NCI-H526 (cell line): ENCODE data around the gene CHST15.

ENCODE experiments used
- DNase-seq, 2 experiments: peaks; one replicate each; lab custom pipeline; 2025; lab: John Stamatoyannopoulos, UW

CHST15 gene

GRCh38 chr10:124065382-124066125 is 27.8 kb downstream of the CHST15 start:
- DNase-seq, result no peak

DNA sequence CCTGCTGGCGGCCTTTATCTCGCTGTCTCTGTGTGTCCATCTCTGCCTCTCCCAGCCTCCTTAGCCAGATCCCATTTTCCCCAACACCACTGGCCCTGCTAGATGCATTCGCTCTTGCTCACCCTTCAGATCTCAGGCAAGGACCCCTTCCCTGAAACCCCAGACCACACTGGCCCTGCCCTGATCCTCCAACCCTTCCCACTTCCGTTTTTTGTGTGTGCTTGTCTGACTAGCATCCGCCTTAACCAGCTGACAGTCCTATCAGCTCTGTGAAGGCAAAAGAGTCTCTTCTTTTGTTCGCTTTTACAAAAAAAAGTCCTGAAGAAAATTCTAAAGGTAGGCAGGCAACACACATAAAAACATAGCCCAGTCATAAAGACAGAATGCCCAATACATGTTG is 28.7 kb downstream of the CHST15 start:
- DNase-seq, result no peak

DNA sequence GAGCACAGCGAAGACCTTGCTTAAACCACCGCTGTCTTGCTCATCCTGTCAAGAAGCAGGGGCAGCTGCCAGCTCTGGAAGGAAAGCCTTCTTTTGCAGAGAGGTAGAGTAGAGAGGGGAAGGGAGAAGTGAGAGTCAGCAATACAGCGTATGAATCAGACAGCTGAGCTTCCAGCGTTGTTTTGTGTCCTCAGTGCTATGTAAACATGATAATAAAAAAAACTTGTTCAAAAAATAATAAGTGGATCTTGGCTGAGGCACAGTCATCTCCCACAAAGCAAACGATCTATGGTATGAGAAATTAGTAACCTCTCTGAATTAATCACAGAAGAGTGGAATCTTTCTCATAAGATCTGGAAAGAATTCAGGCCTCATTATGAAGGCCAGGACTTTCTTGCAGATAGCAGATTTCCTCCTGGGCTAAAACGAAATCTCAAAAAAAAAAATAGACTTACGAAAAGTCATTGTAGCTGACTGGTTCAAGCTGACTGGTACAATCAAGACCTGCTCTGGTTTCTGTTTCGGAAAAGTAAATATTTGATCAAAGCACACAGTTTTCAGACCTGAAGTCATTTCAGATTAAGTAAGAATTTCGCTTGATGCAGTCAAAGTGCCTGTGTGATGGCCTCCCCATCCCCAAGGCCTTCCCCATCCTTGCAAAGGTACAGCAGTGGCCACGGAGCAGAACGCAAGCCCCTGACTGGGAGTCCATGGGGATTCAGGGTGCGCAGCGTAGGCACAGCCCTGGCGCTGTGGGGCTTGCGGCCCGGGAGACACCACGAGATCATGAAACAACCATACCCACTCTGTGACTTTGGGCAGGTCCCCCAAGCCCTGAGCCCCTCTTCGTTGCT is 29.4 kb downstream of the CHST15 start:
- no peak for DNase-seq

- DNase-seq, result no peak
Observed at GRCh38 chr10:124062390-124062789, 31.0 kb downstream of the CHST15 start.

DNA sequence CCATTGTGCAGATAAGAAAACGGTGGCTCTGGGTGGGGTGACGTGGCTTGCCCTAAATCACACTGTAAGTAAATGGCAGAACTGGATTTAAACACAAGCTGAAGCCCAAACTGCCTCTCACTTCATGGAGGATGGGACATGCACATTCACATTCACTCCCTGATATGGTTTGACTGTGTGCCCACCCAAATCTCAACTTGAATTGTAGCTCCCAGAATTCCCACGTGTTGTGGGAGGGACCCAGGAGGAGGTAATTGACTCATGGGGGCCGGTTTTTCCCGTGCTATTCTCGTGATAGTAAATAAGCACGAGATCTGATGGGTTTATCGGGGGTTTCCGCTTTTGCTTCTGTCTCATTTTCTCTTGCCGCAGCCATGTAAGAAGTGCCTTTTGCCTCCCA is 32.4 kb downstream of the CHST15 start:
- no peak for DNase-seq

DNA sequence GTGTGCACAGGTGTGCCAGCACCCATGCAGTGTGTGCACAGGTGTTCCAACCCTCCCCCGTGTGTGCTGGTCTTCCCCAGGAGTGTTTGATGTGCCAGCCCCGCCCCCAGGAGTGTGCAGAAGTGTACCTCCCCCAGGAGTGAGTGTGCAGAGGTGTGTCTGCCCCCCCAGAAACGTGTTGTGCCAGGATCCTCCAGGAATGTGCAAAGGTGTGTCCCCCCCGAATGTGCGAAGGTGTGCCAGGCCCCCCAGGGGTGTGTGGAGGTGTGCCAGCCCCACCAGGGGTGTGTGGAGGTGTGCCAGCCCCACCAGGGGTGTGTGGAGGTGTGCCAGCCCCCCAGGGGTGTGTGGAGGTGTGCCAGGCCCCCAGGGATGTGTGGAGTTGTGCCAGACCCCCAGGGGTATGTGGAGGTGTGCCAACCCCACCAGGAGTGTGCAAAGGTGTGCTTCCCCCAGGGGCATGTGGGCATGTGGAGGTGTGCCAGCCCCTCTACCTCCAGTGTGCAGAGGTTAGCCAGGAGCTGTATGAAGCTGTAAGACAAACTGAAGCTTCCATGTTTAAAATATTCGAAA is 33.2 kb downstream of the CHST15 start:
- no peak for DNase-seq

GRCh38 chr10:124059551-124059950 is 33.8 kb downstream of the CHST15 start:
- no peak for DNase-seq

DNA sequence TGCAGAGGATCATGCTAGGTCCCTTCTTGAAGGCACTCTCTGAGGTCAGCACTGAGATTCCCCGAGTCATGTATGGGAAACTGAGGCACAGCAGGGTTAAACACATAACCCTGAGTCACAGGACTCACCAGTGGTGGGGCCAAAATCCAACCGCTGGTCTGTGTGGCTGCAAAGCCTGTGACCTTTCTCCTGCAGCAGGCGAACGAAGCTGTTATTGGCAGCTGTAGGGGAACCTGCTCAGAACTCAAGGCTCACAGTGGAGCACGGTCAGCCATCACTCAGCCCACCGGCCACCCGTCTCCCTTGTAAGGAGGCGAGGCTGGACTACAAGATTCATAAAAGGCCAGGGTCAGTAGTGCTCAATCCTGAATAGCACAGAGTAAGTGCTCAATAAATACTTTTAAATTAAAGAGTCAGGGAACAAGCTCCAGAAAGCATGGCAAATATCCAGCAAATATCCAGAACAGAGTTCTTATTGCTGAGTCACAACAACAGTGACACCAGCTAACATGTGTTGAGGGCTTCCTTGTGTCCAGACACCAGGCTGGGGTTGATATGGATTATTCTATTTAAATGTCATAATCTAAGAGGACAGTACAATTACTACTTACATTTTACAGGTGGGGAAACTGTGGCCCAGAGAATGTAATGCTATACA is 34.9 kb downstream of the CHST15 start:
- DNase-seq, result no peak

GRCh38 chr10:124057601-124058000 is 35.8 kb downstream of the CHST15 start:
- DNase-seq, result no peak

DNA sequence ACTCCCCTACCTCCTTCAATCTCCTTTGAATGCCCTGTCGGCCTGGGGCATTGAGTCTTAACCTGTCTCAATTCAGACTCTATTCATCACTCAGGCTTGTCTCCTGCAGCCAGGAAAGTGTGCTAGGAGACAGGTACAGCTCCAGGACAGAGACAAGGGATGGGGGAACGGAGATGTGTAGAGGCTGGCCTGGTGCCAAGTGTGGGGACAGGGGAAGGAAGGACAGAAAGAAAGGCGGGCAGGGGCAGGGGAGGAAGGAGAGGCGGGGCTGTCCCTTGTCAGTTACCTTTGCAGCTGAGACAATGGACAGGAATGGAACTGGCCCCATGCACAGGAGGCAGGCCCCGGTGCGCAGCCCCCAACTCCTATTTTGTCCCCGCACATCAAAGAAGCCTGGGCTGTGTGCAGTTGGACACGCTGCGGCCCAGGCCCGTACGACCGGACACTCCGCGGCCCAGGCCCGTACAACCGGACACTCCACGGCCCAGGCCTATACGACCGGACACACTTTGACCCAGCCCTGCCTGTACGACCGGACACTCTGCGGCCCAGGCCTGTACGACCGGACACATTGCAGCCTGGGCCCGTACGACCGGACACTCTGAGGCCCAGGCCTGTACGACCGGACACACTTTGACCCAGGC is 36.9 kb downstream of the CHST15 start:
- DNase-seq, result no peak

- DNase-seq, result no peak
Observed at GRCh38 chr10:124053971-124054370, 39.4 kb downstream of the CHST15 start.

- no peak for DNase-seq
Observed at GRCh38 chr10:124052561-124052960, 40.8 kb downstream of the CHST15 start.

DNA sequence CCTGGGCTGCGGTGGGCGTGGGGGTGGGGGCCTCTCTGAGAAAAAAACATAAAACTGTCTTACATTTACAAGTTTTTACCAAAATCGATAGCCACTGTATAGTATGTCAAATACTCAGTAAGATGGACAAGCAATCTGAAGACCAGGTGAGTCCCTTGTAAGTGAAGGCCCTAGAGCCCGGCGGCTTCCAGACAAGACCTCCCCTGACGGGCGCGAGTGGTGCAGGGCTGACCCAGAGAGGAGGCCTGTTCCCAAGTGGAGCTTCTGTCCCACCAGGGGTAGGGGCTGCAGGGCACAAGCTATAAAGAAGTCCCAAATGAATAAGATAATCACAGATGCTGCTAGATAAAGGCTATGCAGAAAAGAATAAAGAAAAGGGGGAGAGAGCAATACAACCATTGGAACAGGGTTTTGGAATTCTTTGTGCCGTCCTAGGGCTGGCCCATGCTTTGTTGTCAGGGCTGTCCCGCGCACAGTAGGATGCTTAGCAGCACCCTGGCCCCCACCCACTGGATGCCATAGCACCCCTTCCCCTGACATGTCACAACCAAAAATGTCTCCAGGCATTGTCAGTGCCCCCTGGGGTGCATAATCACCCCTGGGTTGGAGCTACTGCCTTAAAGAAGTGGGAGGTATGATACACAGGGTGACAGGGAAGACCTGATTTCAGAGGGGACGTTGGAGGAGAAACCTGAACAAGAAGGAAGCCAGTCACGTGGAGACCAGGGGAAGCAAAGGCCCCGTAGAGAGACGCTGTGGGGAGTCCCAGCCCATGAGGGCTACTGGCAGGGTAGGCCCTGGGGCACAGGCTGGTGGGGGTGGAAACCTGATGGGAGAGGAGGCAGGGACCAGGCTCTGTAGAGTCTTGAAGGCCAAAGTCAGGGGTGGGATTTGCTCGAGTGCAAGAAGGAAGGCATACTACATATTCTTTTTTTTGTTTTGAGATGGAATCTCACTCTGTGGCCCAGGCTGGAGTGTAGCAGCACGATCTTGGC is 43.1 kb downstream of the CHST15 start:
- DNase-seq, result no peak

DNA sequence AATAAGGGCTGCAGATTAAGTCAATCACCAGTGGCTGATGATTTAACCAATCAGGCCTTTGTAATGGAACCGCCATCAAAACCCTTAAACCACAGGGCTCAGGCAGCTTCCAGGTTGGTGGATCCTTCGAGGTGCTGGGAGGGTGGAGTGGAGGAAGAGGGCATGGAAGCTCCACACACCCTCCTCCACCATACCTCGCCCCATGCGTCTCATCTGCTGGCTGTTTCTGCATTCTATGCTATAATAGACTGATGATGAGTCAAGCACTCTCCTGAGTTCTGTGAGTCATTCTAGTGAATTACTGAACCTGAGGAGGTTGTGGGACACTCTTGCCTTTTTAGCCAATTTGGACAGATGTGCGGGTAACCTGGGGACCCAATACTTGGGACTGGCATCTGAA is 43.9 kb downstream of the CHST15 start:
- DNase-seq, result no peak

DNA sequence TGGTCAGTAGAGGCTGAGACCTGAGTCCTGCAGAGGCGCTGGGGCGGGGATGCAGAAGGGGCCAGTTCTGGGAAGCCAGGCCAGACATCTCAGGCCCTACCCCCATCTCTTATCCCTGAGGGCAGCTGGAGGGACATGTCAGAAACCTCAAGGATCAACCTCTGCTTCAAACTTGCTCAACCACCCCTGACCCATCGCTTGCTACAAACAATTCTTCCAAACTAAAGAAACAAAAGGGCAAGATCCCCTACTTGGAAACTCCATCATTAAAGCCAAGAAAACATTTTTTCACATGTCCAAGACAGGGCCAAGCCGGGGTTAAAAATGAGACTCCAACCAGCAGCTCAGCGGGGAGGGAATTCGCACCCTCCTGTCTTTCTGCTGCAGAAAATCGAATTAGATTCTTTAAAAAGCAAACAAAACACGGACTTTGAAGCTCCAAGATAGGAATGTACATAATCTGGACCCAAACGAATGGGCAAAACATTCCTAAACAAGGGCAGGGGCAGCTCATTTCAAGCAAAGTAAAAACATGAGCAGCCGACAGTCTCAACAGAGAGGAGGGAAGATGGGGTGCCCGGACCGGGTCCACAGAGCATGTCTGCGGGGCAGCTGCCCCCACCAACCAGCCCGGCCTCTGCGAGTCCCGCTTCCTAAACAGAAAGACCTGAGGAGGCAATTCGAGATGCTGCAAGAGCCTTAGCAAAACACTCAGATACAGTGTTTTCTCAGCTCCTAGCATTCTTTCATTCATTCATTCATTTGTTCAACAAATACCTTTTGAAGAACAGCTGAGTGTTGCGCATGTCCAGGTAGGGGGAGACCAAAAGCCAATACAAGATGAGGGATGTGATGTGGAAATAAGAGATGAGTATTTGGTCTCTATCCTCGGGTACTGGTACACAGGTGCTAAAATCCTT is 44.8 kb downstream of the CHST15 start:
- no peak for DNase-seq

DNA sequence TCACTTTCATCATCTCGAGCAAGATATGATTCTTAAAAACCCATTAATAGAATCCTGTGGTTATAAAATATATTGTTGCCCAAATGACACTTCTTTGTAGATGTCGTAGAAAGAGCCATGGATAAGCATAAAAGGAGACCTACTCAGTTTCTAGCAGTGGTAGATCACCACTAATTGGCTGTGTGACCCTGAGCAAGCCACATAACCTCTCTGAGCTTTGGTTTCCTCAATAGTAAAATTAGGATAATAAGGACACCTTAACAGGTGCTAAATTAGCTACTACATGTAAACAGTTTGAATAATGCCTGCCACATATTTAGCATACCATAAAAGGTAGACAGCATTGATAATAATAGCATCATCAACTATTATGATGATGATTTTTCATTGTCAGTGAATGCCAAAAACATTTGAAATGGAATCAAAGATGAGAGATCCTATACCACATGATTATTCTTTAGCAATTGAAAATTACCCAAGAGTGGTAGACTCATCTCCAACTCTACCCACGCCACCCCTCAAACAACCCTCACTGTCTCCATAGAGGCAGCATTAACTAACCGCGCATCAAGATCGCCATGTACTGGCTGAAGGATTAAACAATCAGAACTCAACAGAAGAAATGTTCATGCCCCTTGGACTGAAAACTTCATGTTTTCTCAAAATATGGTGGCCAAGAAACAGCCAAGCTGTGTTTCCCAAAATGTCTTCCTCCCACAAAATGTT is 45.8 kb downstream of the CHST15 start:
- DNase-seq, result no peak

GRCh38 chr10:124045801-124046355 is 47.5 kb downstream of the CHST15 start:
- DNase-seq, result no peak

GRCh38 chr10:124045276-124045675 is 48.1 kb downstream of the CHST15 start:
- no peak for DNase-seq
